Duodenal mucosa (tissue), 2 donors: Measurements from ENCODE around the gene ASAP3.

Source experiments
- H3K27ac ChIP-seq: one replicate; pipeline ENCODE4 v1.7.0; 2013; ENCODE audit warnings: low read depth, low read length
- H3K27me3 ChIP-seq, 2 donors: one replicate each; pipeline ENCODE4 v1.7.0; 2013; ENCODE audit warnings: low read length in 2 of 2, control low read depth in 1 of 2; ENCODE audit not compliant: insufficient read depth in 2 of 2, control insufficient read depth in 1 of 2
- H3K36me3 ChIP-seq, 2 donors: one replicate each; pipeline ENCODE4 v1.7.0; 2013; ENCODE audit warnings: low read length in 2 of 2, control low read depth in 1 of 2; ENCODE audit not compliant: insufficient read depth in 2 of 2, control insufficient read depth in 1 of 2
- H3K4me1 ChIP-seq, 2 donors: one replicate each; pipeline ENCODE4 v1.7.0; 2013; ENCODE audit warnings: low read length in 2 of 2, control low read depth in 1 of 2; ENCODE audit not compliant: insufficient read depth in 2 of 2, control insufficient read depth in 1 of 2
- H3K4me3 ChIP-seq, 2 donors: one replicate each; pipeline ENCODE4 v1.7.0; 2013; ENCODE audit warnings: low read length in 2 of 2, low read depth in 1 of 2
- H3K9ac ChIP-seq, 2 donors: one replicate each; pipeline ENCODE4 v1.7.0; 2013; ENCODE audit warnings: low read length in 2 of 2, low read depth in 1 of 2
- H3K9me3 ChIP-seq, 2 donors: one replicate each; pipeline ENCODE4 v1.7.0; 2013; ENCODE audit warnings: low read length in 2 of 2, control low read depth in 1 of 2; ENCODE audit not compliant: control insufficient read depth in 1 of 2

ASAP3 gene

DNA sequence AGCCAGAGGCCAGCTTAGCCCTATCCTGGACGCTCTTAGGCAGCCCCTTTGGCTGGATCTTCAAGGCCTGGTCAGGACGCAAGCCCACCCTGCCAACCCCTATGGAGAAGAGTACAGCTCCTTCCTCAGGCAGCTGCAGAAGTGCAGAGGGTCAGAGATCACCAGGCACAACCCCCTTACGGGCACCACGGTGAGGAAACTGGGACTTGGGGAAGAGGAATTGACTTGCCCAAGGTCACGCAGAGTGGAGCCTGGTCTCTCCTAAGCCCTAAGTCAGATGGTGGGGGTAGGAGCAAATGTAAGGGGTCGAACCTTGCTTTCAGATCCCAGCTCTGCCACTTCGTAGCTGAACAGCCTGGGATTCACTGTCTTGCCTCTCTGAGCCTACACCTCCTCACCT lies 43.4 kb upstream of the ASAP3 start:
- H3K27ac ChIP-seq = peak overlapping the region; percentile 85
- H3K36me3 ChIP-seq = no peaks in the 10 kb centered on the region
- H3K4me3 ChIP-seq = no peak overlapping the region
- peaks cover 77 to 84% of the 10 kb centered on the region in 2 donors for H3K4me1 ChIP-seq
- H3K27me3 ChIP-seq = no peaks in the 10 kb centered on the region
- H3K9ac ChIP-seq = peak overlapping the region; percentile 8 to 25
- no peaks in the 10 kb centered on the region for H3K9me3 ChIP-seq

GRCh38 chr1:23526329-23527041 lies 42.5 kb upstream of the ASAP3 start:
- no peak overlapping the region for H3K27ac ChIP-seq
- H3K9ac ChIP-seq = peak overlapping the region; percentile 35 to 55
- no peaks in the 10 kb centered on the region for H3K9me3 ChIP-seq
- peaks cover 69 to 75% of the 10 kb centered on the region in 2 donors for H3K4me1 ChIP-seq
- no peaks in the 10 kb centered on the region for H3K27me3 ChIP-seq
- H3K36me3 ChIP-seq = peaks cover 0 to 8% of the 10 kb centered on the region in 2 donors
- H3K4me3 ChIP-seq = peak overlapping the region; percentile 10 to 24

- Histone ChIP-seq H3K4me1 (peaks cover 67 to 70% of the 10 kb centered on the region in 2 donors), H3K27me3 (no peaks in the 10 kb centered on the region), H3K4me3 (no peak overlapping the region), H3K9ac (peak overlapping the region; percentile 35 to 55), H3K9me3 (no peaks in the 10 kb centered on the region), H3K36me3 (peaks cover 5 to 12% of the 10 kb centered on the region in 2 donors), H3K27ac (peak overlapping the region; percentile 71)
Observed at GRCh38 chr1:23525558-23526250, 41.7 kb upstream of the ASAP3 start.

- H3K36me3 ChIP-seq = peaks cover 5 to 12% of the 10 kb centered on the region in 2 donors
- peak overlapping the region in 1 of 2 donors; percentile 35 for H3K4me3 ChIP-seq
- H3K27me3 ChIP-seq = no peaks in the 10 kb centered on the region
- no peaks in the 10 kb centered on the region for H3K9me3 ChIP-seq
- H3K9ac ChIP-seq = peak overlapping the region in 1 of 2 donors; percentile 55
- H3K4me1 ChIP-seq = peaks cover 60 to 62% of the 10 kb centered on the region in 2 donors
- peak overlapping the region; percentile 71 for H3K27ac ChIP-seq
Observed at GRCh38 chr1:23524716-23525401, 40.9 kb upstream of the ASAP3 start.

- Histone ChIP-seq H3K4me3 (peak overlapping the region in 1 of 2 donors; percentile 35), H3K9ac (peak overlapping the region in 1 of 2 donors; percentile 55), H3K27ac (peak overlapping the region; percentile 71), H3K27me3 (no peaks in the 10 kb centered on the region), H3K36me3 (peaks cover 5 to 12% of the 10 kb centered on the region in 2 donors), H3K9me3 (no peaks in the 10 kb centered on the region), H3K4me1 (peaks cover 54 to 56% of the 10 kb centered on the region in 2 donors)
Observed at GRCh38 chr1:23524163-23524562, 40.2 kb upstream of the ASAP3 start.

DNA sequence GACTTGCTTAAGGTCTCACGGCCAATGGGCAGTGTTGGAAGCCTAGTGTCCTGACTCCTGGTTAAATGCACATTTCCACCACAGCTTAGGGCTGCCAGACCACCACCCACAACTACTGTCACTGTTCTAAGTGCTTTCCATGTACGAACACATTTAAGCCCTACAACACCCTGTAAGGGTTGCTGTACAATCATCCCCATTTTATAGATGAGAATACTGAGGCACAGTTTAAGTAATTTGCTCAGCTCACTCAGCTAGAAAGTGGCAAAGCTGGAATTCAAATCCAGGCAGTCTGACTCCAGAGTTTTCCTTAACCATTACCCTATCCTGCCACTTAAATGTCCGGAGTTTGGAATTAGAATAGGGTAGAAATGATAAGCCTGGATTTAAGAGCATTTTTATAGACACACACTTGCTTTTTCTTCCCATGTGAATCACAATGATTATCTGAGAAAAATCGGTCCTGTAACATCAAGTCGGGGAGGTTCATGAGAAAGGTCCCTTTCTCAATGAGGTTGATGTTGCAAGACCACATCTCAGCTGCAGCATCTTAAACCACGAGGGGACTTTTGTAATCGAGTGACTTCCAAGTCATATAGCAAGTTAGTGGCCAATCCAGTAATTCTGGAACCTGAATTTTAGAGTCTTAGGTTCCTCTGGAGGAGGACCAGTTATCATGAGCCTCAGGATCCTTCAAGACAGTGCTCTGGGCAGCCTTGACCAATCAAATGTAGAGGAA lies 38.4 kb upstream of the ASAP3 start:
- Histone ChIP-seq H3K4me3 (no peak overlapping the region), H3K9ac (no peak overlapping the region), H3K4me1 (peaks cover 36 to 38% of the 10 kb centered on the region in 2 donors), H3K27me3 (no peaks in the 10 kb centered on the region), H3K36me3 (peaks cover 5 to 23% of the 10 kb centered on the region in 2 donors), H3K9me3 (no peaks in the 10 kb centered on the region), H3K27ac (no peak overlapping the region)

GRCh38 chr1:23521588-23521987 lies 37.6 kb upstream of the ASAP3 start:
- Histone ChIP-seq H3K4me3 (no peak overlapping the region), H3K9me3 (no peaks in the 10 kb centered on the region), H3K4me1 (peaks cover 28 to 30% of the 10 kb centered on the region in 2 donors), H3K36me3 (peaks cover 5 to 32% of the 10 kb centered on the region in 2 donors), H3K27me3 (no peaks in the 10 kb centered on the region), H3K9ac (no peak overlapping the region), H3K27ac (no peak overlapping the region)

- Histone ChIP-seq H3K4me3 (no peak overlapping the region), H3K9ac (no peak overlapping the region), H3K27ac (no peak overlapping the region), H3K9me3 (no peaks in the 10 kb centered on the region), H3K36me3 (peaks cover 10 to 58% of the 10 kb centered on the region in 2 donors), H3K27me3 (no peaks in the 10 kb centered on the region), H3K4me1 (no peaks in the 10 kb centered on the region)
Observed at GRCh38 chr1:23517581-23517980, 33.6 kb upstream of the ASAP3 start.

- no peaks in the 10 kb centered on the region for H3K4me1 ChIP-seq
- H3K27ac ChIP-seq = no peak overlapping the region
- H3K27me3 ChIP-seq = no peaks in the 10 kb centered on the region
- H3K9me3 ChIP-seq = no peaks in the 10 kb centered on the region
- H3K4me3 ChIP-seq = no peak overlapping the region
- H3K36me3 ChIP-seq = peaks cover 10 to 46% of the 10 kb centered on the region in 2 donors
- H3K9ac ChIP-seq = no peak overlapping the region
Observed at GRCh38 chr1:23515905-23516304, 31.9 kb upstream of the ASAP3 start.
